DMS114 treated with DMSO at 0.1 percent for 48 hours (cell line): ENCODE results near the gene COL5A1.

ENCODE experiments used
- DNase-seq: peaks from one replicate; lab custom pipeline; 2025; ENCODE audit not compliant: unreplicated experiment; lab: John Stamatoyannopoulos, UW

The COL5A1 gene

GRCh38 chr9:134641173-134641989 is at the start of gene COL5A1:
TSS of gene COL5A1 (plus strand) at chr9:134641803. CDS start at chr9:134642188, 385 bp downstream.
- peak; percentile 71 for DNase-seq

DNA sequence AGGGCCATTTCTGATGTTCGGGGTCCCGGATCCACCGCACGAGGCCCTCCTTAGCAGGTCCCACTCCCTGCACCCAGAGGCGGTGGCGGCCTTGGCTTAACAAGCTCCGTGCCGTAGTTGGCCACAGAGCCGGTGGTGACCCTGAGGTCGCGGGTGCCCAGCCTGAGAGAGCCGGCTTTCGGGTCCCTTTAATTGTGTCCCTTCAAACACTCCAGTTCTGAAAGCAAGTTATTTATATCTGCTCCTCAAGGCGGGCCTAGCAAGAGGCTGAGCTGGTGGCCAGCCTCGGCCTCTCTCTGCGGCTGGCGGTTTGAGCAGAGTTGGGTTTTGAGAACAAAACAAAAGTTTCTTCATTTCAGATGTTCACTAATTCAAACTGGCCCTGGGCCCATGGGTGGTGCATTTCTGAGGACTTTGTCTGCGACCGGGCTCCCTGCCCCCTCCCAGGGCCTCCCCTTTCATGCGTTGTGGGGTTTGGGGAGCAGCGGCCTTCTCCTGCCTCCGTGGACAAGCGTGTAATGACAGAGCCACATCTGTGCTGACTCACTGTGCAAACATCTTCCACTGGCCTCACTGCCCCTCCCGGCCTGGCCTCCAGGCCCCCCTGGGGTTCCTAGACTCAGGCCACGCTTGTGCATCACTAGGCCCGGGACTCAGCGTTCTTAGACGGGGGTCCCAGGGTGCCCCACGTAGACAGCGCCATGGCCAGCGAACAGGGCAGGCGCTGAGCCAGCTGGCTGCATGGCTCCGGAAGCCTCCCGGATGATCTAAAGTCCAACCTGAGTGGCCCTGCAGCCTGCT is 49.4 kb upstream of the COL5A1 start:
- no peak for DNase-seq

- no peak for DNase-seq
Measured at GRCh38 chr9:134592819-134593200, 48.8 kb upstream of the COL5A1 start.

DNA sequence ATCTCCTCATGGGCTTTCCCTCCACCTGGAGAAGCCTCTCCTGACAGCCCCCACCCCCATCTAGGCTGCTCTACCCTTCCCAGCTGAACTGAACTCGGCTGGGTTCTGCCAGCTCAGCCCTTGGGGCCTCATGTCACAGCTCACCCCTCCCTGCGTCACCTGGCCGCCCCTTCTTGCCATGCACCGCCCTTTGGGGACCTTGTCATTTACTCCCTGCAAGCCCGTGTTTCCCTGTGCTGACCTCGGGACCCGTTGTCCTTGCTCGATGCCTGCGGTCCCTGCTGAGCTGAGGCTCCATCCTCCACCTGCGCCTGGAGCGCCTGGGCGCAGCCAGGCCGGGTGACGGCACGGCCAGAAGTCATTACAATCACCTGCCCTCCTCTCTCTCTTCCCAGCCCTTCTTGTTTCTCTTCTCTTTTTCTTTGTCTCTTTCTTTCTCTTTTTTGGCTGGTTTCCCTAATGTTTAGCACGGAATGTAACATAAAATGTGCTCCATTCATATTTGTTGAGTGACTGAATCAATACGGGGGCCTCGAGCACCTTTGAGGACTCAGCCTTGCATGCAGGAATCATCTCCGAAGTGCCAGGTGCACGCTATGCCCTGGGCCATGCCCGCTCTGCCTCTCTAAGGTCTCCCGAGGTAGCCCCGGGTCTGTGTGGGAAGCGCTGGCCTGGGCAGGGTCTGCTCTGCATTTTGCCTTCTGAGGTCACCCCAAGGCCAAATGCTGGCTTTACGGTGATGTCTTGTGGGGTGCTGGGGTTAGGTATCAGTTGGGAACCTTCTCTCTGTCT is 48.1 kb upstream of the COL5A1 start:
- DNase-seq, result no peak

DNA sequence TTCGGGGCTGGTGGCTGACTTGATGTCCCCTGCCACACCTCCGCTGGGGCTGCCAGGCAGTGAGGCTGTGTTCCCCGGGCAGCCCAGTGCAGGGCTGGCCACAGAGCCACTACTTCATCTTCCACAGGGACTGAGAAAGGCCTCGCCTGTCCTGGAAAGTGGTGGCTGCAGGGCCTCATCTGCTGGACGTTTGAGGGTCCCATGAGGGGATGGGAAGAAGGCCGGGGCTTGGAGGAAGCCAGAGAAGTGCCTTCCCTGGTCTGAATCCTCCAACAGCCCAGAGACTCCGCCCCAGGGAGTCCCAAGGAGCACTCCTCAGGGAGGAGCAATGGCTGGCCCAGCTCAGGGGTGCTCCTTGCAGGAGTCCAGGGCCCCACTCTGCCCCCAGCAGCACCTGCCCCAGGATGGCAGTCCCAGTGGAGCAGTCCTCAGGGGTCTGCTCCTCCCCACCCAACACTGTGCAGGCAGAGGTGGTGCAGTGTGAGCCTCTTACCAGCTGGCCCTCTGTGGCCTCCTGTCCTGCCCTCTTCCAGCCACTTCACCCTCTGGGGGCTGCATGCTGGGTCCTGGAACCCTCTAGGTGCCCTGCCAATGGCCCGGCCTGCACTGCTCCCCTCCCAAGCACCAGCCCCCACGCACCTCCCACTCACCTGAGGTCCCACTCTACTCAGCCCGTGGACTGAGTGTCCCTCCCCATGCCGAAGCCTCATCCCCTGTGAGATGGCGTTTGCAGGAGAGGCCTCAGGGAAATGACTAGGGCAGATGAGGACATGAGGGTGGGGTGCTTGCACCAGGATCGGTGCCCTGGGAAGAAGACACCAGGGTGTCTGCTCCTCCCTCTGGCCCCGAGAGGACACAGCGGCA is 47.3 kb upstream of the COL5A1 start:
- DNase-seq, result no peak

DNA sequence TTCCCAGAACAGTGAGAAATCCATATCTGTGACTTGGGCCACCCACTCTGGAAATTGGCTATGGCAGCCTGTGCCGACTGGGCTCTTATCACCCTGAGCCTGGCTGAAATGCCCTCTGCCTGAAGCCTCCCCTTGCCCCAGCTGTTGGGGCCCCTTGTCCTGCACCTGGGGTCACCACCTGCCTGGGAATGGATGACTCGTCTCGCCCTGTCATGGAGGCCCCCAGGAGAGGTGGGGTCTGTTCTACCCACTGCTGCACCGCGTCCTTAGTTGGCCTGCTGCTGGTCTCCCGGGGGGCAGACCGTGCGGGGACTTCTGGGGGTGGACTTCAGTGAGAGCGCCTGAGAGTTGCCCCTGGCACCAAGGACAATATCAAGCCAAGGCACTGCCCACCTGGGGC is 46.6 kb upstream of the COL5A1 start:
- DNase-seq, result no peak

GRCh38 chr9:134597041-134597913 is 44.3 kb upstream of the COL5A1 start:
- DNase-seq, result no peak

GRCh38 chr9:134597957-134598883 is 43.4 kb upstream of the COL5A1 start:
- DNase-seq, result no peak

DNA sequence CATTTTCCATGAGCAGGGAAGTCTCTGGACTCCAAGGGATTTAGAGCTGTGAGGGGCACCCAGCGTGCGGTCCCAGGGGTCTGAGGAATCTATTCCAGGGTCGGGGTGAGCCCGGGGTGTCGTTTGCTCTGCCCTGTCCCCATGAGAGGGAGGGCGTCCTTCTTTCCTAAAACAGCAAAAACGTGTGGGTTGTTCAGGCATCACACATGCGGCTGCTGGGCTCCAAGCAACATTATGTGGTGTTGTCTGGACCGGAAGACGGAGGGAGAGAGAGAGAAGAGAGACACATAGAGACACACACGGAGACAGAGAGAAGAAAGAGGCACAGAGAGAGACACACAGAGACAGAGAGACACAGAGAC is 42.7 kb upstream of the COL5A1 start:
- no peak for DNase-seq

GRCh38 chr9:134600371-134600770 is 41.2 kb upstream of the COL5A1 start:
- no peak for DNase-seq

GRCh38 chr9:134600836-134601638 is 40.6 kb upstream of the COL5A1 start:
- DNase-seq, result no peak

- no peak for DNase-seq
Measured at GRCh38 chr9:134601764-134602163, 39.8 kb upstream of the COL5A1 start.

- DNase-seq, result no peak
Measured at GRCh38 chr9:134602547-134603362, 38.8 kb upstream of the COL5A1 start.

DNA sequence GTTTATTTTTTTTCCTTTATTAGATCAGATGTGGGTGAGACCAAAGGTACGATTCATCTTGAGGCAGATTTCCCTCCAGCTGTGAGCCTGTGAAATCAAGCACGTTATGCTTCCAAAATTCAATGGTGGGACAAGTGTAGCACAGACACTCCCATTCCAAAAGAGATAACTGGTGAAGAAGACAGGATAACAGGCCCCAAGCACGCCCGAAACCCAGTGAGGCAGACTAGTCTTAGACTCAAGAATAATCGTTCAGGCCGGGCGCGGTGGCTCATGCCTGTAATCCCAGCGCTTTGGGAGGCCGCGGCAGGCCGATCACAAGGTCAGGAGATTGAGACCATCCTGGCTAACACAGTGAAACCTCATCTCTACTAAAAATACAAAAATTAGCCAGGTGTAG is 36.8 kb upstream of the COL5A1 start:
- no peak for DNase-seq

DNA sequence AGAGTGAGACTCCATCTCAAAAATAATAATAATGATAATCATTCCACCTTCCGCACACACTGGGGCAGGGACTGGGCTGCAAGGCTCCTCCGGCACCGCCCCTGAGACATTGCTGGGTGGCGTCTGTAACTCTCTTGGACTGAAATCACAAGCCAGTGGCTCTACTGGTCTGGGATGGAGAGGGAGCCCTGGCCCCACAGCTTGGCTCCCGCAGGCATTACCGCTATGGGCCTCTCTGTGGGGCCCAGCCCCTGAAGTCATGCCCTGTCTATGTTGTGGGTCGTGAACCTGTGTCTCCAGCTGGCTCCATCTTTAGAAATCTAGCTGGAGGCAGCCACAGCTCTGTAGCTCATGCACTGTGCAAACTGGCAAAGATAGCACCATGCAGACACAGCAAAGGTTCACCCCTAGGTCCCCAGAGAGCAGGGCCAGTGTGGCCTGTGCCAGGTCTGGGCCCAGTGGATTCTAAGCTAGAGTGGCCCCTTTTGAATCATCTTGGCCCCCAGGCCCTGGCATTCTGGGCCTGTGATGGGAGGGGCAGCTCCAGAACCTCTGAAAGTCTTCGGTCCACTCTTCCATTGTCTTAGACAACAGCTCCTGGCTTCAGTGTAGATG is 36.1 kb upstream of the COL5A1 start:
- no peak for DNase-seq

DNA sequence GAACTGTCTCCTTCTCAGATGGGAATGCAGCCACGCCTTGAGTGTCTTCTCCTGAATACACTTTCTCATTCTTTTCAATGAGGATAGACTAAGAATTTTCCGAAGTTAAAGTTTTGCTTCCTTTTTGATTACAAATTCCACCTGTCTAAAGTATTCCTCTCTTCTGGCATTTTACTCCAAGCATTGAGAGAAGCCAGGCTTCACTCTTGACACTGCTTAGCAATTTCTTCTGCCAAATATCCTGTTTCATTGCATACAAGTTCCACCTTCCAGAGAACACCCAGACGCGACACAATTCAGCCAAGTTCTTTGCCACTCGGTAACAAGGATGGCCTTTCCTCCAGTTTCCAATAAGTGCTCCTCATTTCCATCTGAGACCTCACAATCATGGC is 35.6 kb upstream of the COL5A1 start:
- DNase-seq, result no peak
